Adipocyte (in vitro differentiated cells): ENCODE data around the gene CMTM4.

Experiments used
- DNase-seq: peaks from one replicate; pipeline ENCODE4 v3.0.0-alpha.2; 2015; ENCODE audit warnings: low read depth
- H3K27me3 ChIP-seq: replicated peaks from 2 replicates; pipeline ENCODE4 v1.7.0; 2013; ENCODE audit warnings: mild to moderate bottlenecking, low read length, moderate library complexity; ENCODE audit not compliant: control insufficient read depth, insufficient read depth
- H3K36me3 ChIP-seq: 2 replicates; pipeline ENCODE4 v1.7.0; 2013; ENCODE audit warnings: low read length, mild to moderate bottlenecking, moderate library complexity; ENCODE audit not compliant: control insufficient read depth, insufficient read depth, severe bottlenecking
- H3K4me1 ChIP-seq: 2 replicates; pipeline ENCODE4 v1.7.0; 2013; ENCODE audit warnings: mild to moderate bottlenecking, low read length, moderate library complexity; ENCODE audit not compliant: control insufficient read depth, insufficient read depth
- H3K4me3 ChIP-seq: 2 replicates; pipeline ENCODE4 v1.7.0; 2013; ENCODE audit warnings: mild to moderate bottlenecking, low read length, moderate library complexity
- H3K9ac ChIP-seq: 2 replicates; pipeline ENCODE4 v1.7.0; 2013; ENCODE audit warnings: mild to moderate bottlenecking, low read length, moderate library complexity
- H3K9me3 ChIP-seq: 2 replicates; pipeline ENCODE4 v1.7.0; 2013; ENCODE audit warnings: mild to moderate bottlenecking, low read length, moderate library complexity; ENCODE audit not compliant: control insufficient read depth

Gene CMTM4

GRCh38 chr16:66652661-66653360 lies 43.7 kb downstream of the CMTM4 start:
- Histone ChIP-seq H3K9me3 (no peaks in the 10 kb centered on the region), H3K36me3 (no peaks in the 10 kb centered on the region), H3K4me1 (peaks cover 41% of the 10 kb centered on the region), H3K27me3 (no peaks in the 10 kb centered on the region), H3K4me3 (no peak overlapping the region), H3K9ac (no peak overlapping the region)
- DNase-seq, result no peak

GRCh38 chr16:66651965-66652364 lies 44.6 kb downstream of the CMTM4 start:
- Histone ChIP-seq H3K4me1 (peaks cover 38% of the 10 kb centered on the region), H3K27me3 (no peaks in the 10 kb centered on the region), H3K9me3 (no peaks in the 10 kb centered on the region), H3K36me3 (no peaks in the 10 kb centered on the region), H3K4me3 (no peak overlapping the region), H3K9ac (no peak overlapping the region)
- no peak for DNase-seq

DNA sequence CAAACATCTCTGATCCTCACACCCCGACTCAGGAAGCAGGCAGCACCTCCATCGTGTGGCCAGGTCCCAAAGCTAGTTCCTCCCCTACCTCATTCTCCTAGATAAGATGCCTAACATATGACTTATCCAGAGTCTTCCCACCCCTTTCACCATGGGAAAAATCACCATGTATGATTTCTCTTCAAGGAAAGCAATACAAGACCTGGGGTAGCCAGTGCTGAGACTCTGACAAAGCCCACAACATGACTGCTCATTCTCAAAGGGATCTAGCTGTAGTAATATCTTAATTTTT lies 45.1 kb downstream of the CMTM4 start:
- no peak overlapping the region for H3K4me3 ChIP-seq
- no peak overlapping the region for H3K9ac ChIP-seq
- H3K27me3 ChIP-seq, result no peaks in the 10 kb centered on the region
- DNase-seq, result no peak
- H3K36me3 ChIP-seq, result no peaks in the 10 kb centered on the region
- H3K4me1 ChIP-seq, result peaks cover 38% of the 10 kb centered on the region
- H3K9me3 ChIP-seq, result no peaks in the 10 kb centered on the region

GRCh38 chr16:66650707-66651473 lies 45.7 kb downstream of the CMTM4 start:
- Histone ChIP-seq H3K27me3 (no peaks in the 10 kb centered on the region), H3K9me3 (no peaks in the 10 kb centered on the region), H3K4me1 (peaks cover 38% of the 10 kb centered on the region), H3K4me3 (no peak overlapping the region), H3K9ac (peak overlapping the region; percentile 6), H3K36me3 (no peaks in the 10 kb centered on the region)
- DNase-seq, result peak; percentile 93

DNA sequence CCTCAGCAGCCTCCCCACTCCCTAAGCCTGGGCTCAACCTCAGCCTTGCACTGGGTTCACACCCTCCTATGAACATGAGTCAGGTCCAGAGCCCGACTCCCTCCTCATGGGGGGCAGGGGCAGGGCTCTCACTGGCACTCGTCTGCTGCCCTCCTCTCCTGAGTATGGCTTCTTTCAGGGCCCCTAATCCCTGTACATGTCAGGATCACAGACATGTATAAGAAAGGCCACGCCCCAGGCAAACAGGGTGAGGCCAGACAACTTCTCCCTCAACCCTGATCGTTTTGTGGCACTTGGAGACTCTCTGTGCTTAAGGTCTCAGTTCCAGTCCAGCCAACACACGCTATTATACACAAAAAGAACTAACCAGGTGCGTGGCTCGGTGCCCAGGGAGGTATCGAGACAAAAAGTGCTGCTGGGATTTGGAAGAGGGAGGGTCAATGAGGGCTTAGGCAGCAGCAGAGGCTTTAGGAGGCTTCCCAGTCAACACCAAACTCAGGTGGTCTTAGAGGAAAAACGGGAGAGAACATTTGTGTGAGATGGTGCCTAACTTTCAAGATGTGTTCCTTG lies 46.8 kb downstream of the CMTM4 start:
- Histone ChIP-seq H3K9ac (no peak overlapping the region), H3K9me3 (no peaks in the 10 kb centered on the region), H3K4me1 (peaks cover 36% of the 10 kb centered on the region), H3K36me3 (no peaks in the 10 kb centered on the region), H3K4me3 (no peak overlapping the region), H3K27me3 (no peaks in the 10 kb centered on the region)
- no peak for DNase-seq

- H3K27me3 ChIP-seq, result no peaks in the 10 kb centered on the region
- no peak overlapping the region for H3K9ac ChIP-seq
- H3K4me3 ChIP-seq, result no peak overlapping the region
- no peaks in the 10 kb centered on the region for H3K36me3 ChIP-seq
- H3K4me1 ChIP-seq, result peaks cover 31% of the 10 kb centered on the region
- H3K9me3 ChIP-seq, result no peaks in the 10 kb centered on the region
- no peak for DNase-seq
Observed at GRCh38 chr16:66649167-66649566, 47.4 kb downstream of the CMTM4 start.

DNA sequence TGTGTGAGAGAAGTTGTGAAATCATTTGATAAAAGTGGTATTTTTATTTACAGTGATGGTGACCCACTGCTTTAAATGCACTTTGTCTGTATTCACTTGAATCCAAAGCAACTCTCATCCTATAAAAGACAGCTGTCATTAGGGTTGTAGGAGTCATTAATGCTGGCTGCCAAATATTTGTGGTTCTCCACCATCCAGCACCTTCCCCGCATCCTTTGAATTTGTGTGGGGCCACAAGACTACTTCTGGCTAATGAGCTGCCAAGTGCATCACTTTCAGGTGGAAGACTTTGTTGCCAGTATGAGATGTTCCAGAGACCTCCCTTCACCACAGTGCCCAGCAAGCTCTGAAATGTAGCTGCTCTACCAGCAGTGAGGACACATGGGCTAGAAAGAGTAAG lies 48.7 kb downstream of the CMTM4 start:
- Histone ChIP-seq H3K27me3 (no peaks in the 10 kb centered on the region), H3K4me3 (no peak overlapping the region), H3K4me1 (peaks cover 18% of the 10 kb centered on the region), H3K36me3 (no peaks in the 10 kb centered on the region), H3K9ac (no peak overlapping the region), H3K9me3 (no peaks in the 10 kb centered on the region)
- DNase-seq, result no peak

DNA sequence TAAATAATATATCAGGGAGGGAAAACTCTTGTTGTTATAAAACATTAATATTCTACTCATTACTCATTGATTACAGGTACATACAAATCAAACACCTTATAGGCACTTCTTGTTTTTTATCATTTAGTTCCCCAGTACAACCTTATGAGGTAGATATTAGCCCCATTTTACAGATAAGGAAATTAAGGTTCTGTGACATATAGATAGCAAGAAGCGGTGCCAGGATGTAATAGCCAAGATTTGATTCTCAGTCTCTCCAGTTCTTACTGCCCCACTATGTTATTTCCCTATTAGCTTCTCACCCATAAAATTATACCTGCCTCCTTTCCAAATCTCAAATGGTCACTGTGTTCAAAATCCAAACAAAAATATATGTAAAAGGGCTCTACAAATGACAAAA lies 55.2 kb downstream of the CMTM4 start:
- DNase-seq, result no peak
- Histone ChIP-seq H3K36me3 (no peaks in the 10 kb centered on the region), H3K9ac (no peak overlapping the region), H3K4me3 (no peak overlapping the region), H3K4me1 (peaks cover 18% of the 10 kb centered on the region), H3K27me3 (no peaks in the 10 kb centered on the region), H3K9me3 (no peaks in the 10 kb centered on the region)

DNA sequence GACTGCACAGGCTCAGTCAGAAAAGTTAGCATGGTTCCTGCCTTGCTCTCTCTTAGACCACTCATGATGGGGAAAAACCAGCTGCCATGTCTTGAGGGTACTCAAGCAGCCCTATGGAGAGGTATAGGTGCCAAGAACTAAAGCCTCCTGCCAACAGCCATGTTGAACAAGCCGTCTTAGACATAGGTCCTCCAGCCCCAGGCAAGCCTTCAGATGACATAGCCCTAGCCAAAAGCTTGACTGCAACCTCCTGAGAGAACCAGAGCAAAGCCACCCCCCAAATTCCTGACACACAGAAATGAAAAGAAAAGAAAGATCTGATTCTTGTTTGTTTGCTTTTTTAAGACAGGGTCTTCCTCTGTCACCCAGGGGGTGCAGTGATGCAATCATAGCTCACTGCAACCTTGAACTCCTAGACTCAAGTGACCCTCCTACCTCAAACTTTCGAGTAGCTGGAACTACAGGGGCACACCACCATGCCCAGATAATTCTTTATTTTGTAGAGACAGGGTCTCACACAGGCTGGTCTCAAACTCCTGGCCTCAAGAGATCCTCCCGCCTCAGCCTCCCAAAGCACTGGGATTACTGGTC lies 55.7 kb downstream of the CMTM4 start:
- Histone ChIP-seq H3K4me3 (no peak overlapping the region), H3K4me1 (peaks cover 18% of the 10 kb centered on the region), H3K9me3 (no peaks in the 10 kb centered on the region), H3K9ac (no peak overlapping the region), H3K27me3 (no peaks in the 10 kb centered on the region), H3K36me3 (no peaks in the 10 kb centered on the region)
- DNase-seq, result no peak

GRCh38 chr16:66639091-66639885 lies 57.3 kb downstream of the CMTM4 start:
- H3K27me3 ChIP-seq, result no peaks in the 10 kb centered on the region
- H3K4me1 ChIP-seq, result peaks cover 18% of the 10 kb centered on the region

DNA sequence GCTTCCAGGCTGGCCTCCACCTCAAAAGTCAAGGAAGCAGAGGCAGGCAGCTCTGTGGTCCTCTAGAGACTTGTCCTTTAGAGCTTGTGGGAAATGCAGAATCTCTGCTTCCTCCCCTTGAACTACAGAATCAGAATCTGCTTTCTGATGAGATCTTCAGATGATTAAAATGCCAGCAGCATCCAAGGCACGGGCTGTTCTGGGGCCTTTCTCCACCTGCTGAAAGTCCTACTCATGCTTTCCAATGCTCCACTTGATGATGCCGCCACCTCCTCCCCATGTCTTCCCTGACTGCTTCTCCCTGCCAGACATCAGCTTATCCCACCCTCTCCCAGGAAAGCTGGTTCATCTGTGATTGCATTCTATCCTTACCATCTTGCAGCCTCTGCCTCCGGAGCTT lies 58.7 kb downstream of the CMTM4 start:
- Histone ChIP-seq H3K4me1 (peaks cover 18% of the 10 kb centered on the region), H3K36me3 (no peaks in the 10 kb centered on the region), H3K9ac (no peak overlapping the region), H3K9me3 (no peaks in the 10 kb centered on the region), H3K27me3 (no peaks in the 10 kb centered on the region), H3K4me3 (no peak overlapping the region)
- DNase-seq, result no peak

More at GRCh38 chr16:66639091-66639885, 57.3 kb downstream of the CMTM4 start:
- H3K9ac ChIP-seq, result no peak overlapping the region
- no peaks in the 10 kb centered on the region for H3K9me3 ChIP-seq
- H3K4me3 ChIP-seq, result peak overlapping the region; percentile 20
- no peaks in the 10 kb centered on the region for H3K36me3 ChIP-seq
- DNase-seq, result peak; percentile 66
